Measurements from ENCODE around the gene TNF. TPM values are rescaled to one million over a fixed set of nuclear protein-coding genes. Genes with fewer than 3 reads are reported as not detected.

The TNF gene
- total and polyA plus RNA-seq, 9 donors, result 0.24 to 3.0 (median 0.79) TPM; not detected in 3

DNA sequence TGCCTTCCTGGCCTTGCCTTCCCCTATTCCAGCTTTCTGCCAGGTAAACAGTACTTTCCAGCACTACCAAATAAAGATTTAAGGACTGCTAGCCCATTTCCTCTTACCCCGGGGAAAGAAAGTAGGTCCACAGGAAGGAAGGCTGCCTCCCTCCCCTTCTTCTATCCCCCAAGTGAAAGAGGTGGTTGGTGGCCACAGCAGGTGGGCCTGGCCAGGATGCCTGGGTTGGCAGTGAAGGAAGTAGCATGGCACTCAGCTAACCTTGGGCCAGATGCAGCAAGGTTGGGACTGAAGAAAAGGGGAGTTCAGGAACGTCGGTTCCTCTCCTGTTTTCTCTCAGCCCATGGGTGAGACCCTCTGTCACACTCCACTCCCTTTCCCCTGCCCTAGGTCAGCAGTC, 19.1 kb upstream of the TNF start:
- 76 to 78% (median 76%) methylated on average over 3 of the region's 3 CpGs for WGBS, 3 donors
- no peaks in the 10 kb centered on the region for H3K36me3 ChIP-seq
- no peak overlapping the region for H3K4me3 ChIP-seq
- intact Hi-C loops (cut with DNase I), result no loop called here
- H3K4me1 ChIP-seq (ENCODE audit: insufficient read depth), result no peaks in the 10 kb centered on the region
- H3K27ac ChIP-seq, result no peak overlapping the region
- no peaks in the 10 kb centered on the region for H3K9me3 ChIP-seq
- TF ChIP-seq POLR2A (IDR thresholded peaks at IDR 0.05), result no peak
- no peak for TF ChIP-seq CTCF (IDR thresholded peaks at IDR 0.05)
- no peak for TF ChIP-seq EP300 (IDR thresholded peaks at IDR 0.05)
- no peaks in the 10 kb centered on the region for H3K27me3 ChIP-seq
- peak in 1 of 5 donors; percentile 7 for DNase-seq

DNA sequence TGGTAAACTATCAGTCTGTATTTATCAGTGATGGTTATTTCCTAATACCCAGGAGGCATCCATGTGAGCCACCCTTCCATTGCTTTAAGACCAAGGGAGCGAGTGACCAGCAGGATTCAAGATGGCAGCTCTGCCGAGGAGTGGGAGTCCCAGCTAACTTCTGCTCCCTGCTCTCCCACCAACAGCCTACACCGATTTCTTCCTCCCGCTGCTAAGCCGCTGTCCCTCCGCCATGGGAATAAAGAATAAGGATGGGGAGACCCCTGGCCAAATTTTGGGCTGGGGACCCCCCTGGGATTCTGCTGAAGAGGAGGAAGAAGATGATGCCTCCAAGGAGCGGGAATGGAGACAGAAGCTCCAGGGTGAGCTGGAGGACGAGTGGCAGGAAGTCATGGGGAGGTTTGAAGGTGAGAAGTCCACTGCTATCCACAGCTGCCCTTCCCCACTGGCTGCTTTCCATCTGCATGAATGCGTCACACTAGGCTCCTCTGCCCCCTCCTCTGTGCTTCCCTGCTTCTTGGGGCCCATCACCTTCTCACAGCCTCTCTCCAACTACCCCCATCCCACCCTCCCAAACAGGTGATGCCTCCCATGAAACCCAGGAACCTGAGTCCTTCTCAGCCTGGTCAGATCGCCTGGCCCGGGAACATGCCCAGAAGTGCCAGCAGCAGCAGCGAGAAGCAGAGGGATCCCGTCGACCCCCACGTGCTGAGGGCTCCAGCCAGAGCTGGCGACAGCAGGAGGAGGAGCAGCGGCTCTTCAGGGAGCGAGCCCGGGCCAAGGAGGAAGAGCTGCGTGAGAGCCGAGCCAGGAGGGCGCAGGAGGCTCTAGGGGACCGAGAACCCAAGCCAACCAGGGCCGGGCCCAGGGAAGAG, 17.7 kb upstream of the TNF start:
- 75 to 78% (median 76%) methylated on average over 24 of the region's 24 CpGs for WGBS, 3 donors
- no peak for TF ChIP-seq EP300 (IDR thresholded peaks at IDR 0.05)
- no peak for TF ChIP-seq POLR2A (IDR thresholded peaks at IDR 0.05)
- no peak for TF ChIP-seq CTCF (IDR thresholded peaks at IDR 0.05)
- DNase-seq, result no peak
- Histone ChIP-seq H3K27ac (no peak overlapping the region), H3K9me3 (no peaks in the 10 kb centered on the region), H3K4me1 (ENCODE audit: insufficient read depth) (no peaks in the 10 kb centered on the region), H3K27me3 (no peaks in the 10 kb centered on the region), H3K36me3 (no peaks in the 10 kb centered on the region), H3K4me3 (no peak overlapping the region)
- intact Hi-C loops (cut with DNase I), result no loop called here

DNA sequence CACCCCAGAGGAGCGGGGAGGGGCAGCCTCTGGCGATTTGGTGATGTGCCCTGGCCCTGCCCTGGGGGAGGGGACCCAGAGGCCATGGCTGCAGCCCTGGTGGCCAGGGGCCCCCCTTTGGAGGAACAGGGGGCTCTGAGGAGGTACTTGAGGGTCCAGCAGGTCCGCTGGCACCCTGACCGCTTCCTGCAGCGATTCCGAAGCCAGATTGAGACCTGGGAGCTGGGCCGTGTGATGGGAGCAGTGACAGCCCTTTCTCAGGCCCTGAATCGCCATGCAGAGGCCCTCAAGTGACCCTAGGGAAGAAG, 17.1 kb upstream of the TNF start:
- Histone ChIP-seq H3K4me1 (ENCODE audit: insufficient read depth) (no peaks in the 10 kb centered on the region), H3K9me3 (no peaks in the 10 kb centered on the region), H3K27me3 (no peaks in the 10 kb centered on the region), H3K27ac (no peak overlapping the region), H3K4me3 (no peak overlapping the region), H3K36me3 (no peaks in the 10 kb centered on the region)
- no peak for DNase-seq
- intact Hi-C loops (cut with DNase I), result no loop called here
- 82 to 88% (median 84%) methylated on average over 8 of the region's 8 CpGs for WGBS, 3 donors
- TF ChIP-seq CTCF (IDR thresholded peaks at IDR 0.05) (no peak), EP300 (IDR thresholded peaks at IDR 0.05) (no peak), POLR2A (IDR thresholded peaks at IDR 0.05) (no peak)

GRCh38 chr6:31558631-31559500, 16.5 kb upstream of the TNF start:
- Histone ChIP-seq H3K9me3 (no peaks in the 10 kb centered on the region), H3K27me3 (no peaks in the 10 kb centered on the region), H3K4me1 (ENCODE audit: insufficient read depth) (no peaks in the 10 kb centered on the region), H3K4me3 (no peak overlapping the region), H3K36me3 (no peaks in the 10 kb centered on the region), H3K27ac (no peak overlapping the region)
- TF ChIP-seq CTCF (IDR thresholded peaks at IDR 0.05) (no peak), EP300 (IDR thresholded peaks at IDR 0.05) (no peak), POLR2A (IDR thresholded peaks at IDR 0.05) (no peak)
- 70 to 81% (median 77%) methylated on average over 14 of the region's 14 CpGs for WGBS, 3 donors
- DNase-seq, result no peak
- intact Hi-C loops (cut with DNase I), result no loop called here

All from ovary (tissue), 9 donors.